NCI-H1417 (cell line): ENCODE data around the gene TMEM45A.

Experiments
- DNase-seq, 3 experiments: peaks; one replicate each; lab custom pipeline; 2025; lab: John Stamatoyannopoulos, UW

TMEM45A gene

GRCh38 chr3:100483529-100483928 is 8.9 kb upstream of the TMEM45A start:
- no peak for DNase-seq

DNA sequence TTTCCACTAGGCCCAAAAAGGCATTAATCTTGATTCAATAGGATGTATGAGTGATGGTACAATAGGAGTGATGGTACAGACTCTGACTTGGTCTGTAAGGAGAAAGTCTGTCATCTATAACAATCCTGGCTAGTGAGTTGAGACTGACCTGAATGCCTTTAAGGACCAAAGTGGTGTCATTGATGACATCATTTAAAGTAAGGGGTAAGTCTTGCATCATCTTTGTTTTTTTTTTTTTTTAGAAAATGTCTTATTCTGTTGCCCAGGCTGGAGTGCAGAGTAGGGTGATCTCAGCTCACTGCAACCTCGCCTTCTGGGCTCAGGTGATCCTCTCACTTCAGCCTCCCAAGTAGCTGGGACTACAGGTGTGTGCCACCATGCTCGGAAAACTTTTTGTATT is 5.6 kb upstream of the TMEM45A start:
- no peak for DNase-seq

DNA sequence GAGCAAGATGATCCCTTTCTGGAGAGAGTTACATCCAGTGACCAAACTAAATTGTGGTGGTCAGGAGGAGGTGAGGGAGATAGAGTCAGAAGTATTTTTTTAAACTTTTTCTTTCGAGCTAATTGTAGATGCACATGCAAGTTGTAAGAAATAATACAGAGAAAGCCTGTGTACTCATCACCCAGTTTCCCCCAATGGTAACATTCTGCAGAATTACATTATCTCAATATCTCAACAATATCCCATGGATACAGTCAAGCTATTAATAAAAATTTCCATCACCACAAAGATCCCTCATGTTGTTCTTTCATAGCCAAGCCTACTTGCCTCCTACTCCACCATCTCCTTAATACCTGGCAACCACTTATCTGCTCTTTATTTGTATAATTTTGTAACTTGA is 3.3 kb upstream of the TMEM45A start:
- DNase-seq: no peak

DNA sequence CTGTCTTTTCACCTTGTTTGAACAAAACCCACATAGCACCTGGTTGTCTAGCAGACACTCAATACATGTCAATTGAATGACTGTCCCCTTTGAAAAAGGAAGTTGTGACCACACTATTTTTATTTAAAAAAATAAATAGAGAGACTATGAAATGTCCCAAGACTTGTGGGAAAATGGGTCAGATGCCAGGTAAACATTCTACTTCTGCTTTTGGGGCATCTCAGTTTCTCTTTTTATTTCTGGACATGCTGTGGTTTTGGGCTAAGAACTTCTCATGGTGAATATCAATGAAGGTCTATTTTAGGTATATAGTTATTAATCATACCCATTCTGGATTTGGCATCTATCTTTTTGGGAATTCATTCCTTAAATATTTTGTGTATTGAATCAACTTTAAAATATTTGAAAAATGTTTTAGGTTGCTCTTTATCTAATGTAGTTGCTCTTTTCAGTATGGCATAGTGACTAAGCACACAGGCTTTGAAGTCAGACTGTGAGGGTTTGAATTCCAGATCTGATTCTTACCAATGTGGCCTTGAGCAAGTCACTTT is 4.4 kb downstream of the TMEM45A start:
- DNase-seq: no peak

DNA sequence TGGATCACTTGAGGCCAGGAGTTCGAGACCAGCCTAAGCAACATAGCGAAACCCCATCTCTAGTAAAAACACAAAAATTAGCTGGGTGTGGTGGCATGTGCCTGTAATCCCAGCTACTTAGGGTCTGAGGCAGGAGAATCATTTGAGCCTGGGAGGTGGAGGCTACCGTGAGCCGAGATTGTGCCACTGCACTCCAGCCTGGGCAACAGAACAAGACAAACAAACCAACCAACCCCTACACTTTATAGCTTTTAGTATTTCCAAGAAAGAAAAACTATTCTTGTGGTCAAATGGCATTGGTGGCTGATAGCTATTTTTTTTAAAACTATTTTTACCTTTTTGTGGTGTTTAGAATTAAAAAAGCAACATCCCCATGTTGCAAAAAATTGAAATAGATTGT is 7.2 kb downstream of the TMEM45A start:
- no peak for DNase-seq

DNA sequence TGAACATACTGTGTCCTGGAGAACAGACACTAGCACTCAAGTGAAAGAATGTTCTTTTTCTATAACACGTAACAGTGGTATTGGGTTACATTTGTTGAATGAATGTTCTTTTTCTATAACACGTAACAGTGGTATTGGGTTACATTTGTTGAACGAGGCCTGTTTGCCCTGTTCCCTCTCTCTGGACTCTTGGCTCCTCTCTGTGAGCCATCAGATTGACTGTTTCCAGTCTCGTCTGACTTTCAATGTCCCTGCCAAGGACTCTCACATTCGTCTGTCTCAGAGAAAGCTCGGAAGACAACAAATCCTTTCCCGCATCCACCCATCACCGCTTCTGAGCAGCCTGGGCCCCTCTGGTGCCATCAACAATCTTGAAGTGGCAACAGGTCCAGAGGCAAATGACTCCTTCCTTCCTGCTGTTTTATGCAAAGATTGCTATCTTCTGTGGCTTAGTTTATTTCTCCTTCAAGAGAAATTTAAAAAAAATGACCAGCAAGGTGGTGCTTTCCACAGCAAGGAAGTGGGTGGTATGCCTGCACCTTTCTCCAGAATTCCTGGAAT is 8.0 kb downstream of the TMEM45A start:
- no peak for DNase-seq

DNA sequence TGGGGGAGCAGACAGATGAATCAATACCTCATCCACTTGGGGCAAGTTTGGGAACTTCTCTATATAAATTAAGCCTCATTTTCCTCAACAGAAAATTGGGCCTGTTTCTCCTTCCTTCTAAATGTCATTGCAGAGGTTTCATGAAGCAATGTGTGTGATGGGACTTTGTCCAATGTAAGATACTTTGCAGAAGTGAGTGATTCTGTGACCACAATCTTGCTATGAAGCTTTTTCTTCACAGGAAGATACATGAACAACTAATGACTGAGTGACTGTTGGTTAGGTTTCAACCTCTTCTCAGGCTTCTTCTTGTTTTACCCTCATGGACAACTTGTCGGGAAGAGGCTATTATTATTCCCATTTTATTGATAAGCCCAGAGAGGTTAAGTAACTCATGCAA is 11.0 kb downstream of the TMEM45A start:
- no peak for DNase-seq

- no peak for DNase-seq
Observed at GRCh38 chr3:100506355-100506754, 13.9 kb downstream of the TMEM45A start.

- peak in 1 of 3 experiments; percentile 6 for DNase-seq
Observed at GRCh38 chr3:100509818-100510217, 17.4 kb downstream of the TMEM45A start.

DNA sequence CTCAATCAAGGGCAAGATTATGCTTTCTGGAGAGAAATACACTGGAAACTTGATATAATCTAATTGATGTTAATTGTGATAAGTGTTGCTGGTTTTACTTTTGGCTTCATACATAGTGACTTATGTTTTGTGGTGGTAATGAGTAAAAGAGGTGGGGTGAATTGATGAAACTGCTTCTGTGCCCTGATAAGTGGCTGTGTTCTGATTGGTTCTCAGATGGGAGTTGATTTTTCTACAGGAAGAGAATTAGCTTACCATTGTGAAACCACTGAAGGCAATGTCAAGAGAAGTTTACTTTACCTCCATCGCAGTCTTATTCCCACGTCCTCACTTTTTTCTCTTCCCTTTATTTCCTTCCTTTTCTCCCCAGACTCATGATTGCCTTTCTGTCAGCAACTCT is 23.8 kb downstream of the TMEM45A start:
- DNase-seq: no peak

- DNase-seq: no peak
Observed at GRCh38 chr3:100516838-100517237, 24.4 kb downstream of the TMEM45A start.

- DNase-seq: no peak
Observed at GRCh38 chr3:100517276-100517675, 24.9 kb downstream of the TMEM45A start.

DNA sequence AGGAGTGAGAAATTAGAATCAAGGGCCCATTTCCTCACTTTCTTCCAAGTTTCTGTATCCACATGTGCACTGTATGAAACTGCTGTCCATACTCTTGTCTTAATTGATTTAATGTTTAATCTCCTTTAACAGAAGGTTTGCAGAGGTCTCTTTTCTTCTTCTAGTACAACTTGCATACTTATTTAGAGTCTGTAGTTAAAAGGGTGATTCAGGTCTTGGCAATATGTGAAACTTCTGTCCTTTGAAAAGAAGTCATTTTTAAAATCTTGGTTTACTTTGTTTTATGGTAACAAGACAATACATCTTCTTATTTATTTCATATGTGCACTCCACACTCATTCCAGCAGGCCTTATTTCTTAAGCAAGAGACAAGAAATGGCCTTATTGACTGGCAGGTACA is 25.8 kb downstream of the TMEM45A start:
- no peak for DNase-seq

- DNase-seq: no peak
Observed at GRCh38 chr3:100518983-100519382, 26.6 kb downstream of the TMEM45A start.

GRCh38 chr3:100521439-100521845 is 29.0 kb downstream of the TMEM45A start:
- no peak for DNase-seq

GRCh38 chr3:100522125-100522524 is 29.7 kb downstream of the TMEM45A start:
- no peak for DNase-seq

GRCh38 chr3:100523050-100523760 is 30.8 kb downstream of the TMEM45A start:
- DNase-seq: no peak

DNA sequence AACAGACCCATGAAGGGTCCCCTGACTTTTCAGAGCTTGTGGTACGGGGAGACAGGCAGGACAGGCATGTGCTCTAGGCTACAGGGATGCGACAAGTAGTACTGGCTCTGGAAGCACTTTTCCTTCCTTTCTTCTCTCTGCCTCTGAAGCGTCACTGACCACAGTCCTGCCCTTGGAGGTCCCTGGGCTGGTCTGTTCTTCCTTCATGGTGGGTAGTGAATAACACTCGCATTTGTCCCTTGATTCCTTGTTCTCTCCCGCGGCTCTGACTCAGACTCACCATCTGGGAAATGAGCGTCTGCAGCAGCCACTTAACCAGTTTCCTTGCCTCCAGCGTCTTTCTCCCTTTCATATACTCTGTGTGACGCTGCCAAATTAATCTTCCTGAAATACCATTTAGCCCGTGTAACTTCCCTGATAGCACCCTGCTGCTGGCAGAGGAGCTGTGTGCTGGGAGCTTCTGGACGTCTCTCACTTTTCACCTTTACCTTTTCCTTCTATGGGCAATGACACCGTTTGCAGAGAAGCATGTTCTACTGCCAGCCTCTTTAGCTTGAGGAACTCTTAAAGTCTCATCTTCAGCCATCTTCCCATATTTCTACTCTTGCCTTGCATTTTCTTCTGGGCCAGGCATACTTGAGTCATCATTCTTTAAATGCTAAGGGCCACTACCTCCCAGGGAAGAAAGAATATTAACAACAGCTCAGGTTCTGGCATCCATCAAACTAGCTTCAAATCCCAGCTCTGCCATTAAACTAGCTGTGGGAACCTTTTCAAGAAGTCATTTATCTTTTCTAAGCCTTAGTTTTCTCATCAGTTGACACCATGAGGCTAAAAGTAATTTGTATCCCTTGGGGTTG is 33.6 kb downstream of the TMEM45A start:
- DNase-seq: peak in 2 of 3 experiments; percentile 62 to 86

- no peak for DNase-seq
Observed at GRCh38 chr3:100526613-100527346, 34.4 kb downstream of the TMEM45A start.

DNA sequence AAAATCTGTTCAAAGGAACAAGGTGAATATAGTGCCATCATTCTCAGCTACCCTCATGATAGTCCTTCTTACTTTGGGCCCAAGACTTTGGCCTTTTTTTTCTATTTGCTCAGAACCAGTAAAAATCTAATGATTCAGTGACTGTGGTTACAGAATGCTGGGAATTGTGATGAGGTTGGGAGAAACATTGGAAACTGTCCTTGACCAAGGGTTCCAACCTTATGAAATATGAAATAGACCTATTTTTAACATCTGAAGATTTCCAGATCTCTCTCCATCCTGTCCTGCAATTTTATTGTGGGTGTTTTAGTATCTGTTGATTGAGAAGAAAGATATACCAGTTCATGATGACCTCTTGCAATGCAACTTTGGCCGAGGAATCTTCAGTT is 34.9 kb downstream of the TMEM45A start:
- no peak for DNase-seq

GRCh38 chr3:100531093-100531492 is 38.7 kb downstream of the TMEM45A start:
- no peak for DNase-seq

DNA sequence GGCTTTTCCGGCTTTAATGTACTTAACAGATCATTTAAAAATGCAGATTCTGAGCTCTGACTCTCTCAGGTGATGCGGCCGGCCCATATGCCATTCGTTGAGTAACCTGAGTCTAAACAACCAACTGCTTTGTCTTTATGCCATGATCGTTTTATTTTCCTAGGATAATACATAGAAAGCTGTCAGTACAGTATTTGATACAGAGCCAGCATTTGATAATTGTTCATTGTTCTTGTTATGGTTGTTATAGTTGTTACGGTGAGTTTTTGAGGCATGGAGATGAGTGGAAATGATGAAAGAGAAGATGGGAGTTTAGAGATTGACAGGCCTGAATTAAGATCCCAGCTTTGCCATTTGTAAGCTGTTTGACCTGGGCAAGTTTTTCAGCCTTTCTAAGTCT is 40.0 kb downstream of the TMEM45A start:
- DNase-seq: no peak
